Muscle layer of duodenum (tissue), 2 donors: ENCODE measurements around the gene KRT71.

Experiments used
- H3K27ac ChIP-seq: one replicate; pipeline ENCODE4 v1.7.0; 2013; ENCODE audit warnings: mild to moderate bottlenecking, low read length
- H3K27me3 ChIP-seq: one replicate; pipeline ENCODE4 v1.7.0; 2013; ENCODE audit warnings: low read depth, mild to moderate bottlenecking, control low read depth, low read length
- H3K36me3 ChIP-seq, 2 donors: one replicate each; pipeline ENCODE4 v1.7.0; 2013; ENCODE audit warnings: low read length in 2 of 2, control low read depth in 1 of 2, mild to moderate bottlenecking in 1 of 2; ENCODE audit not compliant: insufficient read depth in 2 of 2, control insufficient read depth in 1 of 2
- H3K4me1 ChIP-seq, 2 donors: one replicate each; pipeline ENCODE4 v1.7.0; 2013; ENCODE audit warnings: low read length in 2 of 2, mild to moderate bottlenecking in 2 of 2, control low read depth in 1 of 2, moderate library complexity in 1 of 2; ENCODE audit not compliant: insufficient read depth in 2 of 2, control insufficient read depth in 1 of 2
- H3K4me3 ChIP-seq, 2 donors: one replicate each; pipeline ENCODE4 v1.7.0; 2013; ENCODE audit warnings: low read length in 2 of 2, low read depth in 1 of 2, mild to moderate bottlenecking in 1 of 2
- H3K9me3 ChIP-seq, 2 donors: one replicate each; pipeline ENCODE4 v1.7.0; 2013; ENCODE audit warnings: low read length in 2 of 2, control low read depth in 1 of 2, mild to moderate bottlenecking in 1 of 2; ENCODE audit not compliant: control insufficient read depth in 1 of 2
- donor health status: healthy.

Gene KRT71

DNA sequence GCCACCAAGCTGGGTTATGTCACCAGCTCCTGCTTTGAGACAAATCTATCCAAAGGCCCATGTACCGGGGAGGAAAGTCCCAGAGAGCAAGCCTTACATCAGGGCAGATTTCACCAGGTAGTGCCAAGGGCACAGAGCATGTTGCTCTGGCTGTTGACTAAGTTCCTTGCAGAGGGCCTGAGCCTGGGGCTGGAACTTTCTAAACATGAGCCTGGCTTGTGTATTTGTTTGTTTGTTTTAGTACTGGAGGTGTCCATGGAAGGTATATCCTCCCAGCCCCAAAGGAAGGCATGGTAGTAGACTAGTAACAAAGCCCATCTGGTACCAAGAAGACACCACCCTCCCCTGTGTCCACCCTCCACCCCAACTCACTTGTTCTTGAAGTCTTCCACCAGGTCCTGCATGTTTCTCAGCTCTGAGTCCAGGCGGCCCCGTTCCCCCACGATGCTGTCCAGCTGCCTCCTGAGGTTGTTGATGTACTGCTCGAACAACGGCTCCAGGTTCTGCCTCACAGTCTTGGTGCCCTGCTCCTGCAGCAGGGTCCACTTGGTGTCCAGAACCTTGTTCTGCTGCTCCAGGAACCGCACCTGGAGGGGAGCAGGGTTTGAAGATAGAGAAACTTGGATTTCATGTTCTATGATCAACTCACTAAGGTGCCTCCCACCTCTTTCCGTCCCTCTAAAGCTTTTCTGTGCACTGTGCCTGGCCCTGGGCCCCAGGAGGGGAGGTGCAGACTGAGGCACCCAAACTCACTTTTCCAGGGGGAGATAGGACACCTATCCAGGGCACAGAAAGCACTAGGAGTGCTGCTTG, 34.2 kb downstream of the KRT71 start:
- no peak overlapping the region for H3K4me3 ChIP-seq

DNA sequence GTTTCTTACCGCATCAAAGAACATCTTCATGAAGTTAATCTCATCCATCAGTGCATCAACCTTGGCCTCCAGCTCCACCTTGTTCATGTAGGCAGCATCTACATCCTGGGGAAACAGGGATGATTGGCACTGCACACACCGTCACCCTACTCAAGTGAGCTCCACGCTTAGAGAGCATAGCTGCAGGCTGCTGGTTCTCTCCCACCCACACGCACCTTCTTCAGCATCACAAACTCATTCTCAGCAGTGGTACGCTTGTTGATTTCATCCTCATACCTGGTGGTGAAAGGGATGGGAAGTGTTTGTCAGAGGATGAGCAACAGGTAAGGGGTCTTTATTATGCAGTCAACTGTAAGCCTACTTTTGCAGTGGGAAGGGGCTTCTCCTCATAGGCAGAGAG, 35.1 kb downstream of the KRT71 start:
- no peaks in the 10 kb centered on the region for H3K27me3 ChIP-seq
- H3K4me1 ChIP-seq: peaks cover 6 to 15% of the 10 kb centered on the region in 2 donors
- H3K9me3 ChIP-seq: no peaks in the 10 kb centered on the region
- H3K4me3 ChIP-seq: no peak overlapping the region
- no peak overlapping the region for H3K27ac ChIP-seq
- H3K36me3 ChIP-seq: no peaks in the 10 kb centered on the region

More for the DNA sequence above, 34.2 kb downstream of the KRT71 start:
- peaks cover 6 to 15% of the 10 kb centered on the region in 2 donors for H3K4me1 ChIP-seq
- H3K27me3 ChIP-seq: no peaks in the 10 kb centered on the region
- no peak overlapping the region for H3K27ac ChIP-seq
- H3K36me3 ChIP-seq: no peaks in the 10 kb centered on the region
- H3K9me3 ChIP-seq: no peaks in the 10 kb centered on the region

DNA sequence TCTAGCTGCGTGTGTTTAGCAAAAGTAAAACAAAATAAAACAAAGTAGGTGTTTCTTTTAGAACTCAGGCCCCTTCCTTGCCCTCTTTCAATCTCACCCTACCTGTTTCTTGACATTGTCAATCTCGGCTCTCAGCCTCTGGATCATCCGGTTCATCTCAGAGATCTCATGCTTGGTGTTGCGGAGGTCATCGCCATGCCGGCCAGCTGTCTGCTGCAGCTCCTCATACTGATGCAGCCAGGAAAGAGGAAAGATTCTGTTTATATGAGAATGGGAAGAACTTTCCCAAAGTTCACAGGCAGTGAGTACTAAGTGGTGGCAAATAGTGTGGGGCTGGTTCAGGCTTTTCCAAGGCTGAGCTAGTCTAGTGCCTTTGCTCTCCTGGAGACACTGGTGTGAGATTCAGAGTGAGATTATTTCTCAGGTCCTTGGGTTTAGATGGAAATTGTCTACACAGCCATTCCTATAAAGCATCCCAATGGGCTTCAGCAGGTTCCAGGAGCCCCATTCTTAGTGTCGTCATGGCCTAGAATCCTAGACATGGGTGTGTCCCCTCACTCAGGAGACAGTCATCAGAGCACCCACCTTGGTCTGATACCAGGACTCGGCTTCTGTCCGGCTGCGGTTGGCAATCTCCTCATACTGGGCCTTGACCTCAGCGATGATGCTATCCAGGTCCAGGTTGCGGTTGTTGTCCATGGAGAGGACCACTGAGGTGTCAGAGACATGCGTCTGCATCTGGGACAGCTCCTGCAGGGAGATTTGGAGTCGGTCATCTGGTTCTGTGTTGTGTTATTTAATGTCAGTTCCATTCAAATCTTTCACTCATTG, 35.7 kb downstream of the KRT71 start:
- no peaks in the 10 kb centered on the region for H3K27me3 ChIP-seq
- no peak overlapping the region for H3K4me3 ChIP-seq
- H3K36me3 ChIP-seq: no peaks in the 10 kb centered on the region
- no peak overlapping the region for H3K27ac ChIP-seq
- H3K4me1 ChIP-seq: peaks cover 6 to 15% of the 10 kb centered on the region in 2 donors
- no peaks in the 10 kb centered on the region for H3K9me3 ChIP-seq

DNA sequence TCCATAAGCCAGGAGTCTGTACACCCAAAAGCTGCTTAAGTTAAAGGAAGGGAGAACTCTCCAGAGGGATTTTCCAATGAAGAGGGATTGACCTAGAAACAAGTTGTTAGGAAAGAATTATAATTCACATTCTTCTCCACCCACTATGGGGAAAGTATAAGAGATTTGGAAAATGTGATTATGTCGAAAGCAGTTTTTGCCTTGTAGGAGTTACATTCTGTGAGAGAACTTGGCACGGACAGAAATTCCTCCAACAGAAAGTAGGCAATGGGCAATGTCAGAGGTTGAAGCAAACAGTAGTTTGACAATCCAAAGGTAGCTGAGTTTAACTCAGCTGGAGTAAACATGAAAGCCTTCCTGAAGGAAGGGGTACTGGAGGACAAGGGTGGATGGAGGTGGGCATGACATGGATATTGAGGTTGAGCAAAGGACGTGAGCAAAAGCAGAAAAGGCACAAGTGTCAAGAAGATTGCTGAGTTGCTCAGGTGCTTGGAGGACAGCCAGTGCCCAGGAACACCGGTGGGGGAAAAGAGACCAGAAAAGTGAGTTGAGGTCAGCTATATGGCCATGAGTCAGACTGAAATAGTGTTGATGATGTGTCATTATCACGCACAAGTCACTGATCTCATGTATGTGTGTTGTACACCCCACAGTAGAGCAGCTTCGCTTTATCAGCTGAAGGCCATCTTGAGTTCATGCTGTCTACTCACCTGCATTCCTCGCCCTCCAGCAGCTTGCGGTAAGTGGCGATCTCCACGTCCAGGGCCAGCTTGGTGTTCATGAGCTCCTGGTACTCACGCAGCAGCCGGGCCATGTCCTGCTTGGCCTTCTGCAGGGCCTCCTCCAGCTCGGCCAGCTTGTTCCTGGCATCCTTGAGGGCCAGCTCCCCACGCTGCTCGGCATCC, 36.8 kb downstream of the KRT71 start:
- Histone ChIP-seq H3K27me3 (no peaks in the 10 kb centered on the region), H3K4me1 (peaks cover under 1 to 6% of the 10 kb centered on the region in 2 donors), H3K9me3 (no peaks in the 10 kb centered on the region), H3K4me3 (no peak overlapping the region), H3K27ac (no peak overlapping the region), H3K36me3 (no peaks in the 10 kb centered on the region)

DNA sequence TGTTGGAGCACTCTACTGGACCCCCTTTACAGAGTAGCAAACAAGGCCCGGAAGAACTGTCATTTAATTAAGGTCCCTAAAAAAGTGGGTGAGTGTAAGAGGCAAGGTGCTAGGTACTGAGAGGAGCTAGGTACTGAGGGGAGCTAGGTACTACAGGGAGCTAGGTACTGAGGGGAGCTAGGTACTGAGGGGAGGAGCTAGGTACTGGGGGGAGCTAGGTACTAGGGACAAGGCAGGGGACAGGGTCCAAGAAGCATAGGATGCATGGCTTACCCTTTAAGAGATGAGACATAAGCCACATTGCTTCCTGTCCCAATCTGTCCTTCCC, 37.7 kb downstream of the KRT71 start:
- peaks cover 0 to 6% of the 10 kb centered on the region in 2 donors for H3K4me1 ChIP-seq
- no peaks in the 10 kb centered on the region for H3K27me3 ChIP-seq
- no peak overlapping the region for H3K4me3 ChIP-seq
- H3K27ac ChIP-seq: no peak overlapping the region
- H3K9me3 ChIP-seq: peaks cover 0 to 4% of the 10 kb centered on the region in 2 donors
- no peaks in the 10 kb centered on the region for H3K36me3 ChIP-seq

DNA sequence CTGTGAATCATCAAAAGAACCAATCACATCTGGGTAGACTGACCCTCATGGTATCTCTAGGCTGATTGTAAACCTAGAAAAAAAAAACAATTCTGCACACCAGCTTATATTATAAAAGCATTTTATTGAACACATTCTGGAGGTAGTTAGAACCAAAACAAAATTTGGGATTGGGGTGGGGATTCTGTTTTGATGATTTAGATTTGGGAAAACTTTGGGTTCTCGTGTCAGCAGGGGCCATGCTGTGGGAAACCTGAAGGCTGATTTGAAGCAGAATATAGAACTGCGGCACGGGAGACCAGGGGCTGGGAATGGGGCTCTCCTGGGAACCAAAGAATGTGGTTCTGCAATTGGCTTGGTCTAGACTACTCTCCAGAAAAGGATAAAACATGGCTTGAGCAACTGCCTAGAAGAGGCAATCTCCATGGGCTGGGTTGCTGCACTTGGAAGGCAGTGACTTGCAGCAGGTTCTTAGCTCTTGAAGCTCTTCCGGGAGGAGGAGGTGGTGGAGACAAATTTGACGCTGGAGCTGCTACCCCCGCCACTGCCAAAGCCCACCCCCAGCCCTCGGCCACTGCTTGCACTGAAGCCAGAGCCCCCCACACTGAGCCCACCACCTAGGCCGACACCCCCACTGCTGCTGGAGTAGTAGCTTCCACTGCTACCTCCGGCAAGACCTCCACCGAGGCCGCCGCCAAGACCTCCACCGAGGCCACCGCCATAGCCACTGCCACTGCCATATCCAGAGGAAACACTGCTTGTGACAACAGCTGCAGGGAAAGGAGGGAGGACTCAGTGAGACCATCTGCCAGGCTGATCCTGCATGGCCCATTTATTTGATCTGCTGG, 38.2 kb downstream of the KRT71 start:
- Histone ChIP-seq H3K4me1 (peaks cover 0 to 6% of the 10 kb centered on the region in 2 donors), H3K27ac (no peak overlapping the region), H3K36me3 (no peaks in the 10 kb centered on the region), H3K27me3 (no peaks in the 10 kb centered on the region), H3K4me3 (no peak overlapping the region), H3K9me3 (peaks cover 0 to 4% of the 10 kb centered on the region in 2 donors)

DNA sequence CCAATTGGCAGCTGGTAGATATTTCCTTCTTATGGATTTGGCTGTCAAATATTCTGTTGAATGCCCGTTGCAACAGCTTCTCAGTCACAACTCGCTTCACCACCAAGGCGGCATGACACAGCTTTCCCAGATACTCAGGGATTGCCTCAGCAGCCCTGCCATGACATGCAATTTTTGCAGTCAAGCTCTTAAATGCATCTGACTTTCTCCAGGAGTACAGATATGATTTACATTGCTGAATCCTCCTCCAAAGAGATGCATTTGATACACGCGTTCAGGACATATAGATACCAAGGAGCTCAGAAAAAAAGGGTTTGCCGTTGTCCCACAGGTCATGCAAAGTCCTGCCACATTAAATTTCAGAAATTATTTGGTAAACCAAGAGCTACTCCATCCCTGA, 39.2 kb downstream of the KRT71 start:
- H3K36me3 ChIP-seq: no peaks in the 10 kb centered on the region
- H3K4me3 ChIP-seq: no peak overlapping the region
- H3K27ac ChIP-seq: no peak overlapping the region
- peaks cover 0 to 4% of the 10 kb centered on the region in 2 donors for H3K9me3 ChIP-seq
- H3K27me3 ChIP-seq: no peaks in the 10 kb centered on the region
- peaks cover 0 to 6% of the 10 kb centered on the region in 2 donors for H3K4me1 ChIP-seq

DNA sequence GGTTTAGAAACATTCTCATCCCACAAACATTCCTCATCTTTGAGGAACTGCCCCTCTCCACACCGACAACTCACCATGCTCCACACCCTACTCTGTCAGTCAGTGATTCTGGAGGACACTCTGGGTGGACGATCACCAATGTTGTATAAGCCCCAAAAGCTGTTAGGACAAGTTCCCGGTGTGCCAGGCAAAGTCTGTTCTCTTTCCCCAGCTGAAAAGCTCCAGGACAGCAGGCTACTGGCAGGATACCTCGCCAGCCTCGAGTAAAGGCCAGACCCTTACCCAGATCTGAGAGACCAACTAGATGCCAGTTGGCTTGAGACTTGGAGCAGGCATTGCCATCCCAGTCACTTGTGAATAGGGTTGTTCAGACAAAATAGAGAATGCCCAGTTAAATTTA, 44.7 kb downstream of the KRT71 start:
- peaks cover 0 to 4% of the 10 kb centered on the region in 2 donors for H3K9me3 ChIP-seq
- H3K36me3 ChIP-seq: no peaks in the 10 kb centered on the region
- no peak overlapping the region for H3K27ac ChIP-seq
- H3K4me3 ChIP-seq: no peak overlapping the region
- H3K27me3 ChIP-seq: no peaks in the 10 kb centered on the region
- H3K4me1 ChIP-seq: no peaks in the 10 kb centered on the region

DNA sequence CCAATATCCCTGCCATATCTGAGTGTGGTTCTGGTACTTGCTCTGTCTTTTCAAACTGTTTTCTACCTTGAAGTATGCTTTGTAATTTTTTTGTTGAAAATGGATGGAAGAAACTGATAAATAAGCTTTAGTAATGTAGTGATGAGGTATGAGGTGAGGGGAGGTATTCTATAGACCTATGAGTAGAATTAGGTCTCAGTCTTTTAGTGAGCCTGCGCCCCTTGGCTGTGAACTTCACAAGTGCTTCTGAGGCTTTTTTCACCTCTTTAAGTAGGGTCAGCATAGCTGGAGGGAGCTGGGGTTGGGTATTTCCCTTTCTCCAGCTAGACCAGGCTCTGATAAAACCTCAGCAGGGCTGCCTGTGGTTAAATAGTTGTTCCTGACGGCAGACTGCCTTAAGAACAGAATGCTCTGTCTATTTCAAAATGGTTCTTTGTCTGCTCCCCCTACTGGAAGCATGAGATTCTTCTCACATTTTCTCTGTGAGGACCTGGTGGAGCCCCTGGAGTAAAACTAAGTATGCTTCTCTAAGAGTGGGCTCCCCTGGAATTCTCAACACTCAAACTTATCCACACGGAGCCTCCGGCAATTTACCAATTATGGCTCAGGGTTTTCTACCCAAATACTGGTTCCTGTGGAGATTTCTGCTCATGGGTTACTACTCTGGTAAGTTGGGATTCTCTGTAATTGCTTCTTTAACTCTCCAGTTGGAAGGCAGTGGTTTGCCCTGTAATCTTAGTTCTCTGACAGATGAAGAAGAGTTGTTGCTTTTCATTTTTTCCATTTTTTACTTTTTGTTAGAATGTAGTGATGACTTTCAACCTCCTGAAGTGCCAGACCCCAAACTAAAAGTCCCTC, 45.9 kb downstream of the KRT71 start:
- Histone ChIP-seq H3K9me3 (peaks cover 0 to 4% of the 10 kb centered on the region in 2 donors), H3K4me3 (no peak overlapping the region), H3K4me1 (no peaks in the 10 kb centered on the region), H3K36me3 (no peaks in the 10 kb centered on the region), H3K27ac (no peak overlapping the region), H3K27me3 (no peaks in the 10 kb centered on the region)

DNA sequence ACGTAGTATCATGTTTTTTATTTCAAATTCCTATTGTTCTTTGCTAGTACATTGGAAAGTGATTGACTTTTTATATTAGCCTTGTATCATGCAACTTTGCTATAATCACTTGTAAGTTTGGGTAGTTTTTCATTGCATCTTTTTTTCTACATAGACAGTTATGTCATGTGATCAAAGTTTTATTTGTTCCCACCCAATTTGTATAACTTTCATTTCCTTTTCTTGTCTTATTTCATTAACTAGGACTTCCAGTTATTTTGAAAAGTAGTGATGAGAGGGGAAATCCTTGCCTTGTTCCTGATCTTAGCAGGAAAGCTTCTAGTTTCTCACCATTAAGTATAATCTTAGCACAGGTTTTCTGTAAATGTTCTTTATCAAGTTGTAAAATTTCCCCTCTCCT, 50.1 kb downstream of the KRT71 start:
- Histone ChIP-seq H3K36me3 (no peaks in the 10 kb centered on the region), H3K27ac (no peak overlapping the region), H3K9me3 (no peaks in the 10 kb centered on the region), H3K27me3 (no peaks in the 10 kb centered on the region), H3K4me3 (no peak overlapping the region), H3K4me1 (no peaks in the 10 kb centered on the region)
